ENCODE data around the gene IL4. TPM values are rescaled to one million over a fixed set of nuclear protein-coding genes. Genes with fewer than 3 reads are reported as not detected.

IL4 gene
- total and polyA plus RNA-seq, 2 donors (not counting 3 experiments of a cell fraction or from before 2014, with no cell fraction given): not detected

GRCh38 chr5:132653716-132654115 is 20.1 kb upstream of the IL4 start:
- FAIRE-seq (peak; percentile 59), DNase-seq (ENCODE audit: low read depth, low spot score) (no peak)
- Histone ChIP-seq H3K4me3 (replicated peaks in 1 of 3; ENCODE audit: insufficient read depth in 1 of 3, low read depth in 1 of 3, low read length in 3 of 3) (no peak overlapping the region), H3K4me1 (ENCODE audit: control insufficient read depth, extremely low read depth, insufficient read depth, low read length) (peaks cover 9% of the 10 kb centered on the region), H2AFZ (ENCODE audit: low read depth, low read length) (no peak overlapping the region), H3K27ac (ENCODE audit: insufficient read depth, low read depth, low read length) (no peak overlapping the region), H3K4me2 (ENCODE audit: insufficient read depth, low read length) (no peak overlapping the region), H3K9me3 (replicated peaks; ENCODE audit: control insufficient read depth, insufficient read depth, low read length) (no peaks in the 10 kb centered on the region), H3K36me3 (ENCODE audit: control insufficient read depth in 2 of 2, extremely low read depth in 1 of 2, insufficient read depth in 2 of 2, low read length in 2 of 2) (no peaks in the 10 kb centered on the region), H3K9me1 (replicated peaks; ENCODE audit: control insufficient read depth, extremely low read depth, insufficient read depth, low read length) (no peaks in the 10 kb centered on the region), H3K79me2 (ENCODE audit: control insufficient read depth, insufficient read depth, low read length) (no peaks in the 10 kb centered on the region), H3K27me3 (ENCODE audit: control insufficient read depth in 2 of 2, insufficient read depth in 2 of 2, low read length in 2 of 2) (peaks cover 6 to 8% of the 10 kb centered on the region in 2 experiments), H3K9ac (replicated peaks; ENCODE audit: extremely low read depth, insufficient read depth, low read length) (no peak overlapping the region), H4K20me1 (replicated peaks; ENCODE audit: control insufficient read depth, extremely low read depth, insufficient read depth, low read length) (no peaks in the 10 kb centered on the region)
- BruUV-seq (replicated peaks): no TSS peak
- dilution Hi-C loops (cut with MboI; ENCODE audit: extremely low pct_ligation_motif_present, low sequenced_read_pairs) (no loop called here), intact Hi-C loops (cut with micrococcal nuclease) (no loop called here)
- POLR2A ChIA-PET: no interaction called here
- CTCF ChIA-PET: no interaction called here
- no peak for TF ChIP-seq EZH2 (IDR thresholded peaks at IDR 0.05; ENCODE audit: borderline replicate concordance, low read depth, low read length, severe bottlenecking)
- no peak for TF ChIP-seq MAX (IDR thresholded peaks at IDR 0.05; ENCODE audit: insufficient read depth, insufficient read length)
- TF ChIP-seq MYC (IDR thresholded peaks at IDR 0.05; ENCODE audit: low read depth, low read length): no peak

- H3K27me3 ChIP-seq (ENCODE audit: control insufficient read depth in 2 of 2, insufficient read depth in 2 of 2, low read length in 2 of 2): peaks cover 4 to 8% of the 10 kb centered on the region in 2 experiments
- H4K20me1 ChIP-seq (replicated peaks; ENCODE audit: control insufficient read depth, extremely low read depth, insufficient read depth, low read length): no peaks in the 10 kb centered on the region
- ChIA-PET CTCF (interaction anchor here (0.8 kb wide), 1 partner anchor 10 kb away, joined by 3 read pairs; no protein-coding TSS in a partner anchor), POLR2A (no interaction called here)
- TF ChIP-seq GATA2 (IDR thresholded peaks at IDR 0.05; ENCODE audit: insufficient read depth, insufficient read length, low read depth, low read length) (peak; percentile 54), EZH2 (IDR thresholded peaks at IDR 0.05; ENCODE audit: borderline replicate concordance, low read depth, low read length, severe bottlenecking) (no peak)
- peaks cover 9% of the 10 kb centered on the region for H3K4me1 ChIP-seq (ENCODE audit: control insufficient read depth, extremely low read depth, insufficient read depth, low read length)
- no peak overlapping the region for H3K9ac ChIP-seq (replicated peaks; ENCODE audit: extremely low read depth, insufficient read depth, low read length)
- intact Hi-C loops (cut with micrococcal nuclease): loop anchor here (5.0 kb wide), 1 partner anchor 269 kb away; no protein-coding TSS in a partner anchor
- DNase-seq (ENCODE audit: low read depth, low spot score) (peak; percentile 13), FAIRE-seq (peak; percentile 28)
- H3K9me3 ChIP-seq (replicated peaks; ENCODE audit: control insufficient read depth, insufficient read depth, low read length): no peaks in the 10 kb centered on the region
- BruUV-seq (replicated peaks): no TSS peak
- peak overlapping the region; percentile 77 for H3K4me2 ChIP-seq (ENCODE audit: insufficient read depth, low read length)
- dilution Hi-C loops (cut with MboI; ENCODE audit: extremely low pct_ligation_motif_present, low sequenced_read_pairs): no loop called here
- H3K27ac ChIP-seq (ENCODE audit: insufficient read depth, low read depth, low read length): no peak overlapping the region
- no peaks in the 10 kb centered on the region for H3K36me3 ChIP-seq (ENCODE audit: control insufficient read depth in 2 of 2, extremely low read depth in 1 of 2, insufficient read depth in 2 of 2, low read length in 2 of 2)
- peak overlapping the region in 2 of 3 experiments; percentile 32 to 43 for H3K4me3 ChIP-seq (replicated peaks in 1 of 3; ENCODE audit: insufficient read depth in 1 of 3, low read depth in 1 of 3, low read length in 3 of 3)
- H3K79me2 ChIP-seq (ENCODE audit: control insufficient read depth, insufficient read depth, low read length): no peaks in the 10 kb centered on the region
- peak overlapping the region; percentile 91 for H2AFZ ChIP-seq (ENCODE audit: low read depth, low read length)
- H3K9me1 ChIP-seq (replicated peaks; ENCODE audit: control insufficient read depth, extremely low read depth, insufficient read depth, low read length): no peaks in the 10 kb centered on the region
These were observed 17.7 kb upstream of the IL4 start for GRCh38 chr5:132655821-132656773.
